ENCODE measurements around the gene OPALIN.
"Not testable (repeated sequence)": the region's sequence is repeated elsewhere in the genome, so short reads cannot be mapped to it uniquely, and the experiment has no call there.

The OPALIN gene

DNA sequence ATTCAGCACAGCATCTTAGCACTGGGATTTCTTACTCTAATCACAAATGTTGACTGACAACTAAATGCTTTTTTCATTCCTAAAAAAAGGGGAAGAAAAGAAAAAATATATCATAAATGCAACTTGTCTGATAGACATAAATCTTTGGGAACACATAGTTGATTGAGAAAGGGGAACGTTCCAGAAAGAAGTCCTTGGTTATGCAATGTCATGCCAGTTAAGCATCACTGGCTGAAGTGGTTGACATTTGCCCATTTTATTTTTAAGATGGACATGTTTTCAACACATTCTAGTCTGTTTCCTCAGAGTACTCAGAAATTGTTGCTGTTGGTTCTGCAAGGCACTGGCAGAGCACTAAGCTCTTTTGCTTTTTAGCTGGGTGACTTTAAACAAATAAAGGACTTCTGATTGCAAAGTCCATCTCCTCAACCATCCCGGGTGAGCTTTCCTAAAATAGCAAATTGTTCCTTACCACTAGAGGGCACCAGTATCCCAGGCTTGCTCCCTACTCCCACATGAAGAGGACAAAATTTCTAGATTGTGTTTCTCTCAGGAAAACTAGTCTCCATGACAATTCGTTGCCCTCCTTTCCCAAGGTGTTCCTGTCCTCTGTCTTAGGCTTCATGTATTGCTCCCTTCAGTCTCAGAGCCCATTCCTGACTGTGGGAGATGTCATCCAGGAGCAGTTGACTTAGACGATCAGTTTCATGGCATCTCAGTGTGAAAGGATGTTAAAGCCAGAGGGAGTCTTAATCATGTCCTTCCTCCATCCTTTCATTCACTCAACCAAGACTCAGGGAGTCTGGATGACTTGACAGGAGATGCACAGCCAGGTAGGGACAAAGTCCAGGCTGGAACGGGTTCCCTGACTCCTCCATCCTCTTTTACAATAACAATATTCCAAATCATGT lies 23.9 kb downstream of the OPALIN start:
- peak in 1 of 2 experiments; percentile 6 for DNase-seq

GRCh38 chr10:96333101-96333500 lies 25.7 kb downstream of the OPALIN start:
- no peak for DNase-seq

DNA sequence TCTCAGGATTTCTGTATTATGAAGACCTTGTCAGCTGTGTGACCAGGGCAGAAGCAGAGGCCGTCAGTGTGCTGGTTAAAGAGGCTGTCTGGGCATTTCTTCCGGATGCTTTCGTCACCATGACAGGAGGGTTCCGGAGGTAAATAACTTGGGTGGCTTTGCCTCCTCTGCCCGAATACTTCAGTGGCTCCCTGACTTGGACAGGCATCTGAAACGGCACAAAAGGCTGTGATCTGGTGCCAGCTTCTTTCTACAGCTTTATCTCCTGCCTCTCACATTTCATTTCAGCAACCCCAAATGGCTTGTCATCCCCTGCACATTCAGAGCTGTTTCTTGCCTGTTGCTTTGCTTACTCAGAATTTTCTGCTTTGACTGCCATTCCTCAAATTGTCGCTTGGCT lies 31.3 kb downstream of the OPALIN start:
- no peak for DNase-seq

GRCh38 chr10:96325719-96326373 lies 33.0 kb downstream of the OPALIN start:
- no peak for DNase-seq

GRCh38 chr10:96324447-96324846 lies 34.4 kb downstream of the OPALIN start:
- no peak for DNase-seq

DNA sequence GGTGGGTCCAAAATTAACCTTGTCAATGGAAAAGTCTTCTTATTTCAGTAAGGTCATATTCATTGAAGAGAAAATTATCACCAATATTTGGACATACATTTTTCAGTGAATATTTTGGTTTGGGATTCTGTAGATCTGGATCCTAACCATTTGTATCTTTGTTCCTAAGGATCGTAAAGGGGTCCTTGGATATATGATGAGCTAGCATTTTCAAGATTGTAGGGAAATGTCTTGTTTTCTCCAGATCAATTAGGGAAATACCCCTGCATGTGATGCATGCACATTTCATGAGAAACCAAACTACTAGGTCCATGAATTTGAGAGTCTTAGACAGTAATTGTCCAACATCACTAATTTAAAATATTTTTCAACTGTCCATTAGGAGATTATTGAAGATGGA lies 36.5 kb downstream of the OPALIN start:
- DNase-seq = no peak

DNA sequence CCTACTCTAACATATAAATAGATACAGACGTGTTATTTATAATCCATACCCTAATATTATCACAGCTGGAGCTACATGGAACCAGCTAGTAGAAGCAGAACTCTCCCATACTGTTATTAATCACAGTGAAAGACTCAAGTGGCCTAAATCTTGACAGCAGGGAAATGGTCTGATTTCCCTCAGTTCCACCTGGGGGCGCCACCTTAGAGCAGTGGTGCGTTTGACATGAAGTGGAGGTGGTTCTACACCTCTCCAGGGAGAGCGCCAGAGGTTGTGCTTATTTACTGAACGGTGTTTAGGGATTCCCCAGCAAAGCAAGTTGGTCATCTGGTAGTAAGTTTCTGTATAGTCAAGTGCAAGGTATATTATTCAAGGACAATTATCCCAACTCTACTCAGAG lies 37.0 kb downstream of the OPALIN start:
- DNase-seq = no peak

- peak in 1 of 2 experiments; percentile 27 for DNase-seq
Measured at GRCh38 chr10:96319754-96320474, 38.9 kb downstream of the OPALIN start.

GRCh38 chr10:96317067-96317833 lies 41.6 kb downstream of the OPALIN start:
- DNase-seq = no peak

GRCh38 chr10:96313344-96313743 lies 45.5 kb downstream of the OPALIN start:
- no peak for DNase-seq

- DNase-seq = no peak
Measured at GRCh38 chr10:96311180-96311715, 47.6 kb downstream of the OPALIN start.

- no peak for DNase-seq
Measured at GRCh38 chr10:96310321-96310669, 48.5 kb downstream of the OPALIN start.

DNA sequence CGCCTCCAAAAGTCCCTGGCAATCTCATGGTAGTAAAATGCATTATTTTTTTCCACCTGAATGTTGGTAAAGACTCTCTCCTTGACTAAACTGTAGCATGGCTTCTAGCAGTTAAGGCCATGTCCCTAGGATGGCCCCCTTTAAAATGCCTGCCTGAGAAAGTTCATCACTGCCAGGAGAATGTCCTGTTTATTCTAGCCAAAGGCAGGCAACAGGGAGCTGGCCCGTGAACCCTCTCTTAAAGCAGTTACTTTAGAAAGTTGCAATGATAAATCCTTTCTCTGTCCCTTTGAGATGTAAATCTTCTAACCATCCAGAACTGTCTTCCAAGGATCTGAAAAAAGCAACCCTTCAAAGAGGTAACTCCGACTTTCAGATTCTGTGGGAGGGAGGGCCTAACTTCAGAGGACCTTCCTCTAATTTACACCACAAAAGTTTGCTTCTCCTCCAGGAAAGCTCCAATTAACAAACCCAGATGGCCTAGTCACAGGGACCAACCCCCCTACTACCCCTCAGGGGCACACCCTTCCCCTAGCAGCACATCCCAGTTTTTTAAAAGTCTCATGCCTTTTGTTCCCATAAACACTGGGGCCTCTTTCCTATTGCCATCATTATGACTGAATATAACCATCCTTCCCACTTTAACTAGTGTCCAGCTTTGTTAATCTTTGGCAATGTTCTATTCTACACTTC lies 49.0 kb downstream of the OPALIN start:
- no peak for DNase-seq

GRCh38 chr10:96308854-96309253 lies 49.9 kb downstream of the OPALIN start:
- not testable (repeated sequence) for DNase-seq

DNA sequence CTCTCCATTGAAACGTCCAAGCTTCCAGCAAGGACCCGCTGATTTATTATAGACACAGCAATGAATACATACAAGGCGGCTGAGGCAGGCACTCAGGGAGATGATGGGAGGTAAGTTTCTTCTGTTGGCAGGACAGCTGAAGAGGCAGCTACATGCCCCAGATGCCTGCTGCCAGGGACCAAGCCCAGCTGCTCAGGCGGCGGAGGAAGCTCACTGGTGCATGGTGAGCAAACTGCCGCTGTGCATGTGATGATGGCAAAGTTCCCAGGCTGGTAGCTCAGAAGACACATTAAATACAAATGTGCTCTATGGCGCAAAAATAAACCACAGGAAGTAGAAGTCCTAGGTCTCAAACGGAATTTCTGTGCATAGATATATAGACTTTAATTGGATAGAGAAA lies 52.3 kb downstream of the OPALIN start:
- DNase-seq = peak; percentile 56 to 82

- no peak for DNase-seq
Measured at GRCh38 chr10:96305019-96305418, 53.8 kb downstream of the OPALIN start.

- no peak for DNase-seq
Measured at GRCh38 chr10:96304230-96304629, 54.6 kb downstream of the OPALIN start, which contains the start of gene DNTT. DNTT (plus strand) TSS chr10:96304434; CDS start chr10:96304498, 64 bp downstream.

GRCh38 chr10:96301616-96302015 lies 57.2 kb downstream of the OPALIN start:
- no peak for DNase-seq

DNA sequence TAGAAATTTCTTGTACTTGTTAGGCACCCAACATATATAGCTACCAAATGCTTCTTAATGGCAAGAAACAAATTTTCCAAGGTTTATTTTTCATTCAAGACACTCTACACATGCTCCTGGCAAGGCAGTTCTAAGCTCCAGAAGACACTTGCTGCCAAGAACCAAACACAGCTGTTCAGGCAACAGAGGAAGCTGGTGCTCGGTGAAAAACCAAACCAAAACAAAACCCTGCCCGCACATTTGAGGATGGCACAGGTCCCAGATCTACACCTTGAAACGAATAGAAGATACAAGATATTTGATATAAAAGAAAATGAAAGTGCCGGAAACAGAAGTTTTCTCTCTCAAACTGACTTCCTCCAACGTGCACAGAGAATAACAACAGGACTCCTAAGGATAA lies 59.4 kb downstream of the OPALIN start:
- no peak for DNase-seq

- no peak for DNase-seq
Measured at GRCh38 chr10:96298362-96298761, 60.4 kb downstream of the OPALIN start.

GRCh38 chr10:96297486-96297885 lies 61.3 kb downstream of the OPALIN start:
- no peak for DNase-seq

- no peak for DNase-seq
Measured at GRCh38 chr10:96295475-96295874, 63.3 kb downstream of the OPALIN start.
